GM06990 (cell line): ENCODE results near the gene CDC5L.

Experiments
- DNase-seq: peaks from one replicate; pipeline ENCODE4 v3.0.0-alpha.2; 2011; ENCODE audit not compliant: insufficient read length; ENCODE audit errors: extremely low read depth
- H3K27me3 ChIP-seq: replicated peaks from 2 replicates; pipeline ENCODE4 v1.6.0; 2011; ENCODE audit warnings: low read length; ENCODE audit not compliant: control insufficient read depth, insufficient read depth
- H3K36me3 ChIP-seq: 2 replicates; pipeline ENCODE4 v1.5.1; 2011; ENCODE audit warnings: low read length; ENCODE audit not compliant: control insufficient read depth, insufficient read depth
- H3K4me3 ChIP-seq: replicated peaks from 2 replicates; pipeline ENCODE4 v1.5.1; 2011; ENCODE audit warnings: low read depth, mild to moderate bottlenecking, control low read depth, low read length
- TF ChIP-seq, protein P1 (sequence below): IDR thresholded peaks from 2 replicates; pipeline ENCODE4 v1.5.1; 2011; ENCODE audit warnings: low read length, control low read depth, mild to moderate bottlenecking, inconsistent platforms; ENCODE audit not compliant: insufficient read depth, poor library complexity, severe bottlenecking

The CDC5L gene

DNA sequence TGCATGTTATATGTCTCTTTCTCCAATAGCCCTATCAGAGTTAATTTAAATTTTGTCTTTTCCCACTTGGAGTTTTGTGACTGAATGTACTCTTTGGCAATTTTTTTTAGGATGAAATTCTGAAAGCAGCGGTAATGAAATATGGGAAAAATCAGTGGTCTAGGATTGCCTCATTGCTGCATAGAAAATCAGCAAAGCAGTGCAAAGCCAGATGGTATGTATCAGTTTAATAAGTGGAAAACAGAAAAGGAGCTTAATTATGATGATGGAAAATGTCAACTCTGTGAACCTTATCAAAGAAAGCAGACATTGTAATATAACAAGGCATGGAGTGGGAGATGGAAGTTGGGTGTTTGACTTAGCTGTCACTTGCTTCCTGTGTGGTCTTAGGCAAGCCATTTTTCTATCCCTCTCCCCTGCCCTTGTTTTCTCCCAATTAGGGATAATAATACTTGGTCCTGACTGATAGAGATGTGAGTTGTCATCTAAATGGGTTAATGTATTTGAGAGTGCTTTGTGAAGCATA, 2.7 kb downstream of the CDC5L start:
- Histone ChIP-seq H3K4me3 (no peak overlapping the region), H3K36me3 (peaks cover 12% of the 10 kb centered on the region), H3K27me3 (no peaks in the 10 kb centered on the region)
- no peak for DNase-seq
- TF ChIP-seq, protein P1, sequence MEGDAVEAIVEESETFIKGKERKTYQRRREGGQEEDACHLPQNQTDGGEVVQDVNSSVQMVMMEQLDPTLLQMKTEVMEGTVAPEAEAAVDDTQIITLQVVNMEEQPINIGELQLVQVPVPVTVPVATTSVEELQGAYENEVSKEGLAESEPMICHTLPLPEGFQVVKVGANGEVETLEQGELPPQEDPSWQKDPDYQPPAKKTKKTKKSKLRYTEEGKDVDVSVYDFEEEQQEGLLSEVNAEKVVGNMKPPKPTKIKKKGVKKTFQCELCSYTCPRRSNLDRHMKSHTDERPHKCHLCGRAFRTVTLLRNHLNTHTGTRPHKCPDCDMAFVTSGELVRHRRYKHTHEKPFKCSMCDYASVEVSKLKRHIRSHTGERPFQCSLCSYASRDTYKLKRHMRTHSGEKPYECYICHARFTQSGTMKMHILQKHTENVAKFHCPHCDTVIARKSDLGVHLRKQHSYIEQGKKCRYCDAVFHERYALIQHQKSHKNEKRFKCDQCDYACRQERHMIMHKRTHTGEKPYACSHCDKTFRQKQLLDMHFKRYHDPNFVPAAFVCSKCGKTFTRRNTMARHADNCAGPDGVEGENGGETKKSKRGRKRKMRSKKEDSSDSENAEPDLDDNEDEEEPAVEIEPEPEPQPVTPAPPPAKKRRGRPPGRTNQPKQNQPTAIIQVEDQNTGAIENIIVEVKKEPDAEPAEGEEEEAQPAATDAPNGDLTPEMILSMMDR = no peak

DNA sequence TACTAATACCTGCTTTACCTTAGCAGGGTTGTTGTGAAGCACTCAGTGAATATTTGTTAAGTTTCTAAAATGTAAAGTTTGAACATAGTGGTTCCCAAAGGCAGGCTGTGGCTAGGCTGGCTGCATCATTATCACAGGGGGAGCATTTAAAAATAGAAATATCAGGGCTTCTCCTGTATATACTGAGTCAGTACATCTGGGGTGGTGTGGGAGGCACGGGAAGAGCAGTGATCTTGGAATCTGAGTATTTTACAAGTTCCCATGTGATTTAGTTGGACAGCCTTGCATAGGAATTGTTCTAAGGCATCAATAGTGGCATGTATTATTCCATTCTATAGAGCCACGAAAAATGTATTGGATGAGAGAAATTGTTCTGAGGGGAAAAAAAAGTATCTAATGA, 8.0 kb downstream of the CDC5L start:
- peaks cover 18% of the 10 kb centered on the region for H3K36me3 ChIP-seq
- TF ChIP-seq, protein P1 = no peak

DNA sequence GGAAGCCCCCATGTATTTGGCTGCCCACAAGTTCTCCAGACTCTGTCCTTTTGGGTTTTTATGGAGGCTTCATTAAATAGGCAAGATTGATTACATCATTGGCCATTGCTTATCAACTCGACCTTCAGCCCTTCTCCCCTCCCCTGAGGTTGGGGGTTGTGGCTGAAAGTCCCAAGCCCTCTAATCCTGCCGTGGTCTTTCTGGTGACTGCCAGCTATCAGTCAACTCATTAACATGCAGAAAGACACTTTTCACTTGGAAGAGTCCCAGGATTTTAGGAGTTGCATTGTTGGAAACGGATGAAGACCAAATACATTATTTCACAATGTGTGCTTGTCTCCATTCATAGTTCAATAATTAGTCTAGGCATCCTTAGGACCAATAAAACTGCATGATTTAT, 9.5 kb downstream of the CDC5L start:
- Histone ChIP-seq H3K36me3 (peaks cover 21% of the 10 kb centered on the region), H3K27me3 (no peaks in the 10 kb centered on the region), H3K4me3 (no peak overlapping the region)
- DNase-seq = no peak
- TF ChIP-seq, protein P1 = no peak

More for the DNA sequence above, 8.0 kb downstream of the CDC5L start:
- H3K27me3 ChIP-seq = no peaks in the 10 kb centered on the region
- no peak overlapping the region for H3K4me3 ChIP-seq
- no peak for DNase-seq

DNA sequence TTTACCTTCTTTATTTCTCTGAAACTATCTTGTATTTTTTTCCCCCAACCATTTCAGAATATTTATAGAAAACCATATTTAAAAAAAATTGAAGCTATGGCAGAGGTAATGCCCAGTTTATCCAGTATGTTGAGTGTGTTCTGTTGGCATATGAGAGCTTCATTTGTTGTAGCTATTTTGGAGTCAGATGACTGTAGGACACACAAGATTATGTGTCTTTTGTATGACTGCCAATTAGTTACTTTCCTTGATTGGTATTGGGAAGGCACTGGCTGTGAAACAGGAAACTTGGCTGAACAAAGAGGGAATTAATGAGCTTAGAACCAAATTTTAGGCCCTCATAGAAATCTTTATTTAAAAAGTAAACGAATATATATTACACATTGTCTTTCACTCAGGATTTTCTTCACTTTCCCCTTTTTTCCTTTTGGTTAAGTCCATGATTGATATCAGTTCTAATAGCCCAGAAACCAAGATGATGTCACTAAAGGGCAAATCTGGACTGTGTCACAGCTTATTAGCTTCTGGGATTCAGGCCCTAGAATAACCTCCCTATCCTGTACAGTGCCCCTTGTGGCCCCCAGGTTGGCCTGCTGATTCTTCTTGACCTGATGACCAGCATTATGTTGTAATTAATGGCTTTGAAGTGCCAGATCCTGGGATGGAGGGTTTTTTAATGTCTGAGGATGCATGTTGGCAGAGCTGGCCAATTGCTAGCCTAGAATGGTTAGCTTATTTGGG, 10.1 kb downstream of the CDC5L start:
- Histone ChIP-seq H3K36me3 (peaks cover 19% of the 10 kb centered on the region), H3K27me3 (no peaks in the 10 kb centered on the region), H3K4me3 (no peak overlapping the region)
- no peak for DNase-seq
- TF ChIP-seq, protein P1 = no peak

DNA sequence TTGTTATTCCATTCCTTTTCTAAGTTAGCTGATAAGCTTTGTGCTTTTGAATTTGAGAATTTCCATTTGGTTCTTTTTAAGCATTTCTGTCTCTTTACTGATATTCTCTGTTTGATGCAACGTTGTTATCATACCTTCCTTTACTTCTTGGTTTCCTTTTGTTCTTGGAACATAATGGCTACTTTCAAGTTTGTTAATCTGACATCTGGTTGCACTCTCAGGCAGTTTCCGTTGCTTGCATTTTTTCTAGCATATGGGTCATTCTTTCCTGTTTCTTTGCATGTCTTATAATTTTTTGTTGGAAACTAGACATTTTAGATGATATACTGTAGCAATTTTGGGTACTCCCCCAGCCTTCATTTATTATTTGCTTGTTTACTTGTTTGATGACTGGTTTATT, 12.5 kb downstream of the CDC5L start:
- TF ChIP-seq, protein P1 = no peak
- no peaks in the 10 kb centered on the region for H3K27me3 ChIP-seq
- H3K4me3 ChIP-seq = no peak overlapping the region
- no peak for DNase-seq
- peaks cover 14% of the 10 kb centered on the region for H3K36me3 ChIP-seq
